ENCODE data around the gene ARL8A.

Gene ARL8A

GRCh38 chr1:202134645-202135172 is 9.8 kb downstream of the ARL8A start:
- Histone ChIP-seq H3K9me3 (ENCODE audit: control insufficient read depth, insufficient read depth, low read length) (no peaks in the 10 kb centered on the region), H3K27me3 (ENCODE audit: control insufficient read depth, insufficient read depth, low read length) (no peaks in the 10 kb centered on the region), H3K27ac (ENCODE audit: low read length) (no peak overlapping the region), H3K36me3 (ENCODE audit: control insufficient read depth, insufficient read depth, low read length) (peaks cover 14% of the 10 kb centered on the region), H3K4me3 (ENCODE audit: low read length) (no peak overlapping the region), H3K4me1 (ENCODE audit: control insufficient read depth, insufficient read depth, low read length) (no peaks in the 10 kb centered on the region)
- DNase-seq (ENCODE audit: low read depth, low spot score), result no peak
- no CpG with 5 or more reads among the region's 13 CpGs for WGBS (ENCODE audit: insufficient coverage, insufficient read length)

GRCh38 chr1:202133989-202134388 is 10.5 kb downstream of the ARL8A start:
- Histone ChIP-seq H3K27me3 (ENCODE audit: control insufficient read depth, insufficient read depth, low read length) (no peaks in the 10 kb centered on the region), H3K4me1 (ENCODE audit: control insufficient read depth, insufficient read depth, low read length) (no peaks in the 10 kb centered on the region), H3K27ac (ENCODE audit: low read length) (no peak overlapping the region), H3K4me3 (ENCODE audit: low read length) (no peak overlapping the region), H3K36me3 (ENCODE audit: control insufficient read depth, insufficient read depth, low read length) (peaks cover 14% of the 10 kb centered on the region), H3K9me3 (ENCODE audit: control insufficient read depth, insufficient read depth, low read length) (no peaks in the 10 kb centered on the region)
- no peak for DNase-seq (ENCODE audit: low read depth, low spot score)
- no CpG with 5 or more reads among the region's 5 CpGs for WGBS (ENCODE audit: insufficient coverage, insufficient read length)

- DNase-seq (ENCODE audit: low read depth, low spot score), result no peak
- no peaks in the 10 kb centered on the region for H3K9me3 ChIP-seq (ENCODE audit: control insufficient read depth, insufficient read depth, low read length)
- no peaks in the 10 kb centered on the region for H3K4me1 ChIP-seq (ENCODE audit: control insufficient read depth, insufficient read depth, low read length)
- no CpG with 5 or more reads among the region's 8 CpGs for WGBS (ENCODE audit: insufficient coverage, insufficient read length)
- H3K27ac ChIP-seq (ENCODE audit: low read length), result no peak overlapping the region
- no peaks in the 10 kb centered on the region for H3K27me3 ChIP-seq (ENCODE audit: control insufficient read depth, insufficient read depth, low read length)
- H3K4me3 ChIP-seq (ENCODE audit: low read length), result no peak overlapping the region
- H3K36me3 ChIP-seq (ENCODE audit: control insufficient read depth, insufficient read depth, low read length), result peaks cover 14% of the 10 kb centered on the region
These were observed 11.0 kb downstream of the ARL8A start for GRCh38 chr1:202133496-202133895.

GRCh38 chr1:202133001-202133400 is 11.5 kb downstream of the ARL8A start:
- Histone ChIP-seq H3K27ac (ENCODE audit: low read length) (no peak overlapping the region), H3K9me3 (ENCODE audit: control insufficient read depth, insufficient read depth, low read length) (no peaks in the 10 kb centered on the region), H3K4me3 (ENCODE audit: low read length) (no peak overlapping the region), H3K27me3 (ENCODE audit: control insufficient read depth, insufficient read depth, low read length) (no peaks in the 10 kb centered on the region), H3K4me1 (ENCODE audit: control insufficient read depth, insufficient read depth, low read length) (no peaks in the 10 kb centered on the region), H3K36me3 (ENCODE audit: control insufficient read depth, insufficient read depth, low read length) (peaks cover 14% of the 10 kb centered on the region)
- no CpG with 5 or more reads among the region's 14 CpGs for WGBS (ENCODE audit: insufficient coverage, insufficient read length)
- DNase-seq (ENCODE audit: low read depth, low spot score), result no peak

GRCh38 chr1:202131956-202132821 is 12.3 kb downstream of the ARL8A start:
- no CpG with 5 or more reads among the region's 12 CpGs for WGBS (ENCODE audit: insufficient coverage, insufficient read length)
- no peak overlapping the region for H3K27ac ChIP-seq (ENCODE audit: low read length)
- peaks cover 14% of the 10 kb centered on the region for H3K36me3 ChIP-seq (ENCODE audit: control insufficient read depth, insufficient read depth, low read length)
- H3K4me1 ChIP-seq (ENCODE audit: control insufficient read depth, insufficient read depth, low read length), result no peaks in the 10 kb centered on the region
- H3K27me3 ChIP-seq (ENCODE audit: control insufficient read depth, insufficient read depth, low read length), result no peaks in the 10 kb centered on the region
- no peak for DNase-seq (ENCODE audit: low read depth, low spot score)
- no peak overlapping the region for H3K4me3 ChIP-seq (ENCODE audit: low read length)
- H3K9me3 ChIP-seq (ENCODE audit: control insufficient read depth, insufficient read depth, low read length), result no peaks in the 10 kb centered on the region

GRCh38 chr1:202130816-202131522 is 13.6 kb downstream of the ARL8A start:
- WGBS (ENCODE audit: insufficient coverage, insufficient read length), result no CpG with 5 or more reads among the region's 9 CpGs
- Histone ChIP-seq H3K27ac (ENCODE audit: low read length) (no peak overlapping the region), H3K4me1 (ENCODE audit: control insufficient read depth, insufficient read depth, low read length) (no peaks in the 10 kb centered on the region), H3K4me3 (ENCODE audit: low read length) (no peak overlapping the region), H3K36me3 (ENCODE audit: control insufficient read depth, insufficient read depth, low read length) (peaks cover 14% of the 10 kb centered on the region), H3K27me3 (ENCODE audit: control insufficient read depth, insufficient read depth, low read length) (no peaks in the 10 kb centered on the region), H3K9me3 (ENCODE audit: control insufficient read depth, insufficient read depth, low read length) (no peaks in the 10 kb centered on the region)
- DNase-seq (ENCODE audit: low read depth, low spot score), result no peak

GRCh38 chr1:202130297-202130721 is 14.2 kb downstream of the ARL8A start:
- Histone ChIP-seq H3K36me3 (ENCODE audit: control insufficient read depth, insufficient read depth, low read length) (peaks cover 10% of the 10 kb centered on the region), H3K9me3 (ENCODE audit: control insufficient read depth, insufficient read depth, low read length) (no peaks in the 10 kb centered on the region), H3K27me3 (ENCODE audit: control insufficient read depth, insufficient read depth, low read length) (no peaks in the 10 kb centered on the region), H3K4me3 (ENCODE audit: low read length) (no peak overlapping the region), H3K4me1 (ENCODE audit: control insufficient read depth, insufficient read depth, low read length) (no peaks in the 10 kb centered on the region), H3K27ac (ENCODE audit: low read length) (no peak overlapping the region)
- no CpG with 5 or more reads among the region's 11 CpGs for WGBS (ENCODE audit: insufficient coverage, insufficient read length)
- DNase-seq (ENCODE audit: low read depth, low spot score), result no peak

- H3K4me1 ChIP-seq (ENCODE audit: control insufficient read depth, insufficient read depth, low read length), result no peaks in the 10 kb centered on the region
- peaks cover 7% of the 10 kb centered on the region for H3K36me3 ChIP-seq (ENCODE audit: control insufficient read depth, insufficient read depth, low read length)
- DNase-seq (ENCODE audit: low read depth, low spot score), result no peak
- WGBS (ENCODE audit: insufficient coverage, insufficient read length), result no CpG with 5 or more reads among the region's 8 CpGs
- no peaks in the 10 kb centered on the region for H3K27me3 ChIP-seq (ENCODE audit: control insufficient read depth, insufficient read depth, low read length)
- H3K9me3 ChIP-seq (ENCODE audit: control insufficient read depth, insufficient read depth, low read length), result no peaks in the 10 kb centered on the region
- no peak overlapping the region for H3K27ac ChIP-seq (ENCODE audit: low read length)
- H3K4me3 ChIP-seq (ENCODE audit: low read length), result no peak overlapping the region
These were observed 14.9 kb downstream of the ARL8A start for GRCh38 chr1:202129453-202130296.

- no peaks in the 10 kb centered on the region for H3K36me3 ChIP-seq (ENCODE audit: control insufficient read depth, insufficient read depth, low read length)
- H3K4me1 ChIP-seq (ENCODE audit: control insufficient read depth, insufficient read depth, low read length), result 0 out of 2 replicates have a peak, but pooled peaks cover under 1% of the 10 kb centered on the region
- WGBS (ENCODE audit: insufficient coverage, insufficient read length), result no CpG with 5 or more reads among the region's 26 CpGs
- no peak overlapping the region for H3K4me3 ChIP-seq (ENCODE audit: low read length)
- H3K27ac ChIP-seq (ENCODE audit: low read length), result no peak overlapping the region
- no peaks in the 10 kb centered on the region for H3K27me3 ChIP-seq (ENCODE audit: control insufficient read depth, insufficient read depth, low read length)
- H3K9me3 ChIP-seq (ENCODE audit: control insufficient read depth, insufficient read depth, low read length), result no peaks in the 10 kb centered on the region
- DNase-seq (ENCODE audit: low read depth, low spot score), result no peak
These were observed 16.5 kb downstream of the ARL8A start for GRCh38 chr1:202127836-202128622.
